ENCODE data around the gene NR6A1. TPM values are rescaled to one million over a fixed set of nuclear protein-coding genes. Genes with fewer than 3 reads are reported as not detected.

NR6A1 gene
- total and polyA plus RNA-seq, 2 experiments from 2014 or later, result 44.2 to 139 TPM

GRCh38 chr9:124487260-124488182 is 283.6 kb downstream of the NR6A1 start:
- H3K27me3 Mint-ChIP-seq (ENCODE audit: insufficient read depth, low read depth, poor library complexity), result peaks cover 19% of the 10 kb centered on the region
- Histone ChIP-seq H3K4me3 (peak overlapping the region; percentile 40), H3K79me2 (replicated peaks; ENCODE audit: insufficient read depth) (no peaks in the 10 kb centered on the region), H4K20me1 (replicated peaks; ENCODE audit: insufficient read depth) (no peaks in the 10 kb centered on the region), H3F3A (replicated peaks; ENCODE audit: low read depth) (0 out of 2 replicates have a peak, but pooled peaks cover 3% of the 10 kb centered on the region), H3K27ac (ENCODE audit: low read depth) (no peak overlapping the region), H3K9me2 (ENCODE audit: insufficient read depth) (no peaks in the 10 kb centered on the region), H3K36me3 (ENCODE audit: insufficient read depth) (no peaks in the 10 kb centered on the region), H3K4me2 (peak overlapping the region; percentile 76), H3K4me1 (ENCODE audit: insufficient read depth) (peaks cover 10% of the 10 kb centered on the region; the same call in 1 of the 2 replicates), H2AFZ (peak overlapping the region; percentile 96), H3K27me3 (ENCODE audit: insufficient read depth) (peaks cover 9% of the 10 kb centered on the region)
- ATAC-seq (peak; percentile 30), DNase-seq (ENCODE audit: low spot score) (peak; percentile 54)
- H3K27ac Mint-ChIP-seq, result no peak overlapping the region
- no peaks in the 10 kb centered on the region for H3K9me3 Mint-ChIP-seq
- H3K4me3 Mint-ChIP-seq, result no peak overlapping the region
- no peaks in the 10 kb centered on the region; the same call in 2 of the 3 replicates for H3K36me3 Mint-ChIP-seq (ENCODE audit: low read depth)
- no peak for TF ChIP-seq EZH2phosphoT487 (IDR thresholded peaks at IDR 0.05; ENCODE audit: unreplicated experiment)
- no peak for TF ChIP-seq NANOG (IDR thresholded peaks at IDR 0.05; ENCODE audit: borderline replicate concordance)
- TF ChIP-seq ZNF114 (CRISPR knock-in tag; IDR thresholded peaks at IDR 0.05), result no peak
- TF ChIP-seq STAT1 (IDR thresholded peaks at IDR 0.05; ENCODE audit: unreplicated experiment), result no peak
- no peak for TF ChIP-seq CTCF (conservative IDR thresholded peaks at IDR 0.05; ENCODE audit: low read depth in 2 of 2)
- TF ChIP-seq ETS1 (IDR thresholded peaks at IDR 0.05), result no peak
- TF ChIP-seq EZH2 (IDR thresholded peaks at IDR 0.05; ENCODE audit: low read depth, unreplicated experiment), result no peak
- no peak for TF ChIP-seq JUNB (IDR thresholded peaks at IDR 0.05; ENCODE audit: unreplicated experiment)
- no peak for TF ChIP-seq CREB1 (CRISPR knock-in tag; IDR thresholded peaks at IDR 0.05; ENCODE audit: low read depth)
- no peak for TF ChIP-seq POLR2AphosphoS5 (IDR thresholded peaks at IDR 0.05; ENCODE audit: low read depth)
- TF ChIP-seq ZNF331 (CRISPR knock-in tag; IDR thresholded peaks at IDR 0.05; ENCODE audit: low read depth), result no peak
- TF ChIP-seq ZNF462 (CRISPR knock-in tag; IDR thresholded peaks at IDR 0.05), result no peak
- peaks cover 25% of the 10 kb centered on the region for H3K4me1 Mint-ChIP-seq
